HepG2 (cell line): ENCODE results near the gene TUFM. TPM values are rescaled to one million over a fixed set of nuclear protein-coding genes. Genes with fewer than 3 reads are reported as not detected.

Experiments
- GTF2F1 ChIP-seq: fragments of 150-350 bp; IDR thresholded peaks from 2 replicates; pipeline ENCODE4 v1.6.1; 2014; ENCODE audit warnings: low read length
- HES4 ChIP-seq: sonication (generic); formaldehyde crosslinking; IDR thresholded peaks from 2 replicates; pipeline ENCODE4 v1.9.0; 2021; ENCODE audit warnings: mild to moderate bottlenecking, missing genetic modification reagents, borderline replicate concordance
- HNRNPK ChIP-seq: fragments of 200-400 bp; formaldehyde crosslinking; IDR thresholded peaks from 2 replicates; pipeline ENCODE4 v1.6.1; 2018; ENCODE audit warnings: low read length, low read depth, moderate library complexity, mild to moderate bottlenecking; ENCODE audit not compliant: poor library complexity, severe bottlenecking
- HNRNPLL ChIP-seq: fragments of 200-400 bp; formaldehyde crosslinking; IDR thresholded peaks from 2 replicates; pipeline ENCODE4 v1.6.1; 2017; ENCODE audit warnings: mild to moderate bottlenecking, low read depth, low read length; ENCODE audit not compliant: poor library complexity, severe bottlenecking
- KDM5B ChIP-seq: sonication (generic); formaldehyde crosslinking; IDR thresholded peaks from 2 replicates; pipeline ENCODE4 v1.4.0; 2020; ENCODE audit warnings: missing genetic modification reagents, mild to moderate bottlenecking, borderline replicate concordance
- RFXAP ChIP-seq: sonication (generic); formaldehyde crosslinking; IDR thresholded peaks from 2 replicates; pipeline ENCODE4 v1.4.0; 2020; ENCODE audit warnings: missing genetic modification reagents, borderline replicate concordance
- SCMH1 ChIP-seq: sonication (generic); formaldehyde crosslinking; IDR thresholded peaks from 2 replicates; pipeline ENCODE4 v1.9.0; 2021; ENCODE audit warnings: missing genetic modification reagents, mild to moderate bottlenecking, borderline replicate concordance
- SMAD1 ChIP-seq: sonication (generic); formaldehyde crosslinking; IDR thresholded peaks from 2 replicates; pipeline ENCODE4 v1.4.0; 2020; ENCODE audit warnings: missing genetic modification reagents, low read depth, mild to moderate bottlenecking, borderline replicate concordance
- TBP ChIP-seq: sonication (generic); formaldehyde crosslinking; IDR thresholded peaks from 2 replicates; pipeline ENCODE4 v1.5.0; 2020; ENCODE audit warnings: missing genetic modification reagents
- ZFP90 ChIP-seq: sonication (generic); formaldehyde crosslinking; IDR thresholded peaks from 2 replicates; pipeline ENCODE4 v1.8.0; 2022; ENCODE audit warnings: missing genetic modification reagents, mild to moderate bottlenecking, inconsistent platforms, borderline replicate concordance
- ZKSCAN1 ChIP-seq: fragments of 150-350 bp; IDR thresholded peaks from 2 replicates; pipeline ENCODE4 v1.6.1; 2014; ENCODE audit warnings: low read length
- ZNF292 ChIP-seq: sonication (generic); formaldehyde crosslinking; IDR thresholded peaks from 2 replicates; pipeline ENCODE4 v1.8.1; 2022; ENCODE audit warnings: mild to moderate bottlenecking, low read depth, missing genetic modification reagents, borderline replicate concordance
- ZNF33A ChIP-seq: sonication (generic); formaldehyde crosslinking; IDR thresholded peaks from 2 replicates; pipeline ENCODE4 v1.5.1; 2020; ENCODE audit warnings: missing genetic modification reagents, mild to moderate bottlenecking, moderate library complexity, borderline replicate concordance
- ZNF530 ChIP-seq: sonication (generic); formaldehyde crosslinking; IDR thresholded peaks from 2 replicates; pipeline ENCODE4 v1.5.0; 2020; ENCODE audit warnings: low read depth, mild to moderate bottlenecking, missing genetic modification reagents
- ZNF562 ChIP-seq: sonication (generic); formaldehyde crosslinking; IDR thresholded peaks from 2 replicates; pipeline ENCODE4 v1.8.0; 2022; ENCODE audit warnings: missing genetic modification reagents, borderline replicate concordance
- ZNF747 ChIP-seq: sonication (generic); formaldehyde crosslinking; IDR thresholded peaks from 2 replicates; pipeline ENCODE4 v1.8.1; 2023; ENCODE audit warnings: missing genetic modification reagents, mild to moderate bottlenecking, borderline replicate concordance
- ZNF766 ChIP-seq: sonication (generic); formaldehyde crosslinking; IDR thresholded peaks from 2 replicates; pipeline ENCODE4 v1.5.0; 2020; ENCODE audit warnings: missing genetic modification reagents, borderline replicate concordance
- polyA plus RNA-seq, 8 experiments: library from polyadenylated mRNA; depleted of rRNA in 3 of 8; stranded (reverse) in 7 of 8; unstranded in 1 of 8; fragments of >200 nt; fragmentation: Illumina TruSeq in 4 of 8; extraction: Trizol in 4 of 8; gene quantifications; 2 replicates each; pipeline versions ENCODE4 v1.2.1 to v1.2.3, GENCODE V29; 2011 to 2016; ENCODE audit warnings: low read depth in 4 of 8, missing spikeins in 1 of 8, mixed read lengths in 1 of 8; ENCODE audit not compliant: insufficient read depth in 1 of 8
- total RNA-seq, 5 experiments: library from RNA; depleted of rRNA; stranded (reverse); fragments of >200 nt; fragmentation: Illumina TruSeq; extraction: Trizol; gene quantifications; 2 replicates each; pipeline ENCODE4 v1.2.3, GENCODE V29; 2016; ENCODE audit warnings: low read depth in 1 of 5
- TF ChIP-seq, protein P1 (sequence below): sonication (generic); formaldehyde crosslinking; IDR thresholded peaks from 2 replicates; pipeline ENCODE4 v1.8.0; 2023; ENCODE audit warnings: mild to moderate bottlenecking, missing genetic modification reagents
- TF ChIP-seq, protein P2 (sequence below): sonication (generic); formaldehyde crosslinking; IDR thresholded peaks from 2 replicates; pipeline ENCODE4 v1.5.1; 2020; ENCODE audit warnings: mild to moderate bottlenecking, moderate library complexity, missing genetic modification reagents
- TF ChIP-seq, protein P3 (sequence below): IDR thresholded peaks from 2 replicates; pipeline ENCODE4 v1.6.1; 2016; ENCODE audit warnings: missing compliant biosample characterization, missing genetic modification reagents, borderline replicate concordance
- TF ChIP-seq, protein P4 (sequence below): sonication (generic); formaldehyde crosslinking; IDR thresholded peaks from 2 replicates; pipeline ENCODE4 v1.4.0; 2020; ENCODE audit warnings: missing genetic modification reagents, mild to moderate bottlenecking, borderline replicate concordance
- TF ChIP-seq, protein P5 (sequence below): sonication (generic); formaldehyde crosslinking; IDR thresholded peaks from 2 replicates; pipeline ENCODE4 v1.4.0; 2020; ENCODE audit warnings: missing genetic modification reagents

The TUFM gene
- total and polyA plus RNA-seq, 2 of the 13 experiments (the other 11 are each of a cell fraction or from before 2014, with no cell fraction given), result 206 to 298 TPM

DNA sequence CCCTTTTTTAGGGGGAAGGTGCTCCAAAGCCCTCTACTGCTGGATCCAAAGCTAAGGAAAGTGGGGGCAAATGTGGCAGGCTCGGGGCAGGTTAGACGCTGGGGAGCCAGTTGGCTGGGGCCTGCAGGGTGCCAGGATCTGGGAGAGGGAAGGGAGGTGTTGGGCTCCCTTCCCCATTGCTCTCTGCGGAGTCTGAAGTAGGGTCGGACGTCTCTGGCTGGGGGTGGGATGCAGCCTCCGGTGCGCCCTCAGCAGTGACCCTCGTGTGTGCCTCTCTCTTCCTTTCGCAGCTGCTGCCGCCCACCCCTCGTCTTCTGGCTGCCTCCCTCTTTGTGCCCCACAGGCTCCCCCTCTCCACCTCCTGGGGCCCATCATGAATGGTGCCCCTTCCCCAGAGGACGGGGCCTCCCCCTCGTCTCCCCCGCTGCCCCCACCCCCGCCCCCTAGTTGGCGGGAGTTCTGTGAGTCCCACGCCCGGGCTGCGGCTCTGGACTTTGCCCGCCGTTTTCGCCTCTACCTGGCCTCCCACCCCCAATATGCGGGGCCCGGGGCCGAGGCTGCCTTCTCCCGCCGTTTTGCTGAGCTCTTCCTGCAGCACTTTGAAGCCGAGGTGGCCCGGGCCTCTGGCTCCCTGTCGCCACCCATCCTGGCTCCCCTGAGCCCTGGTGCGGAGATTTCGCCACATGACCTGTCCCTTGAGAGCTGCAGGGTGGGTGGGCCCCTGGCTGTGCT lies 19.7 kb upstream of the TUFM start (continued):
- TF ChIP-seq HNRNPLL, result no peak
- 0 out of 2 replicates have a peak, but pooled peaks have one; percentile 42 for TF ChIP-seq ZFP90
- TF ChIP-seq, protein P1, sequence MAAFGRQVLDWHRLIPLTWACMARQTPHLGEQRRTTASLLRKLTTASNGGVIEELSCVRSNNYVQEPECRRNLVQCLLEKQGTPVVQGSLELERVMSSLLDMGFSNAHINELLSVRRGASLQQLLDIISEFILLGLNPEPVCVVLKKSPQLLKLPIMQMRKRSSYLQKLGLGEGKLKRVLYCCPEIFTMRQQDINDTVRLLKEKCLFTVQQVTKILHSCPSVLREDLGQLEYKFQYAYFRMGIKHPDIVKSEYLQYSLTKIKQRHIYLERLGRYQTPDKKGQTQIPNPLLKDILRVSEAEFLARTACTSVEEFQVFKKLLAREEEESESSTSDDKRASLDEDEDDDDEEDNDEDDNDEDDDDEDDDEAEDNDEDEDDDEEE (CRISPR knock-in tag), result no peak
- 0 out of 2 replicates have a peak, but pooled peaks have one; percentile 4 for TF ChIP-seq RFXAP (CRISPR knock-in tag)
- TF ChIP-seq GTF2F1, result no peak
- TF ChIP-seq, protein P2, sequence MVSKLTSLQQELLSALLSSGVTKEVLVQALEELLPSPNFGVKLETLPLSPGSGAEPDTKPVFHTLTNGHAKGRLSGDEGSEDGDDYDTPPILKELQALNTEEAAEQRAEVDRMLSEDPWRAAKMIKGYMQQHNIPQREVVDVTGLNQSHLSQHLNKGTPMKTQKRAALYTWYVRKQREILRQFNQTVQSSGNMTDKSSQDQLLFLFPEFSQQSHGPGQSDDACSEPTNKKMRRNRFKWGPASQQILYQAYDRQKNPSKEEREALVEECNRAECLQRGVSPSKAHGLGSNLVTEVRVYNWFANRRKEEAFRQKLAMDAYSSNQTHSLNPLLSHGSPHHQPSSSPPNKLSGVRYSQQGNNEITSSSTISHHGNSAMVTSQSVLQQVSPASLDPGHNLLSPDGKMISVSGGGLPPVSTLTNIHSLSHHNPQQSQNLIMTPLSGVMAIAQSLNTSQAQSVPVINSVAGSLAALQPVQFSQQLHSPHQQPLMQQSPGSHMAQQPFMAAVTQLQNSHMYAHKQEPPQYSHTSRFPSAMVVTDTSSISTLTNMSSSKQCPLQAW (CRISPR knock-in tag), result peak; percentile 73; the same call in 1 of the 2 replicates
- TF ChIP-seq ZNF747 (CRISPR knock-in tag), result 0 out of 2 replicates have a peak, but pooled peaks have one; percentile 21
- TF ChIP-seq SCMH1 (CRISPR knock-in tag), result no peak
- TF ChIP-seq SMAD1 (CRISPR knock-in tag), result no peak
- TF ChIP-seq TBP, result no peak
- TF ChIP-seq ZNF766 (CRISPR knock-in tag), result 0 out of 2 replicates have a peak, but pooled peaks have one; percentile 27
- TF ChIP-seq HNRNPK, result no peak
- TF ChIP-seq ZNF292, result peak; percentile 33; the same call in 1 of the 2 replicates
- TF ChIP-seq KDM5B, result no peak; the same call in 1 of the 2 replicates
- no peak for TF ChIP-seq ZNF33A
- TF ChIP-seq, protein P3, sequence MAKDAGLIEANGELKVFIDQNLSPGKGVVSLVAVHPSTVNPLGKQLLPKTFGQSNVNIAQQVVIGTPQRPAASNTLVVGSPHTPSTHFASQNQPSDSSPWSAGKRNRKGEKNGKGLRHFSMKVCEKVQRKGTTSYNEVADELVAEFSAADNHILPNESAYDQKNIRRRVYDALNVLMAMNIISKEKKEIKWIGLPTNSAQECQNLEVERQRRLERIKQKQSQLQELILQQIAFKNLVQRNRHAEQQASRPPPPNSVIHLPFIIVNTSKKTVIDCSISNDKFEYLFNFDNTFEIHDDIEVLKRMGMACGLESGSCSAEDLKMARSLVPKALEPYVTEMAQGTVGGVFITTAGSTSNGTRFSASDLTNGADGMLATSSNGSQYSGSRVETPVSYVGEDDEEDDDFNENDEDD, result peak; percentile 91
- TF ChIP-seq, protein P4, sequence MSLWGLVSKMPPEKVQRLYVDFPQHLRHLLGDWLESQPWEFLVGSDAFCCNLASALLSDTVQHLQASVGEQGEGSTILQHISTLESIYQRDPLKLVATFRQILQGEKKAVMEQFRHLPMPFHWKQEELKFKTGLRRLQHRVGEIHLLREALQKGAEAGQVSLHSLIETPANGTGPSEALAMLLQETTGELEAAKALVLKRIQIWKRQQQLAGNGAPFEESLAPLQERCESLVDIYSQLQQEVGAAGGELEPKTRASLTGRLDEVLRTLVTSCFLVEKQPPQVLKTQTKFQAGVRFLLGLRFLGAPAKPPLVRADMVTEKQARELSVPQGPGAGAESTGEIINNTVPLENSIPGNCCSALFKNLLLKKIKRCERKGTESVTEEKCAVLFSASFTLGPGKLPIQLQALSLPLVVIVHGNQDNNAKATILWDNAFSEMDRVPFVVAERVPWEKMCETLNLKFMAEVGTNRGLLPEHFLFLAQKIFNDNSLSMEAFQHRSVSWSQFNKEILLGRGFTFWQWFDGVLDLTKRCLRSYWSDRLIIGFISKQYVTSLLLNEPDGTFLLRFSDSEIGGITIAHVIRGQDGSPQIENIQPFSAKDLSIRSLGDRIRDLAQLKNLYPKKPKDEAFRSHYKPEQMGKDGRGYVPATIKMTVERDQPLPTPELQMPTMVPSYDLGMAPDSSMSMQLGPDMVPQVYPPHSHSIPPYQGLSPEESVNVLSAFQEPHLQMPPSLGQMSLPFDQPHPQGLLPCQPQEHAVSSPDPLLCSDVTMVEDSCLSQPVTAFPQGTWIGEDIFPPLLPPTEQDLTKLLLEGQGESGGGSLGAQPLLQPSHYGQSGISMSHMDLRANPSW (CRISPR knock-in tag), result no peak
- no peak for TF ChIP-seq ZNF562
- no peak for TF ChIP-seq HES4 (CRISPR knock-in tag)
- TF ChIP-seq ZKSCAN1, result no peak
- TF ChIP-seq ZNF530 (CRISPR knock-in tag), result no peak
- TF ChIP-seq, protein P5, sequence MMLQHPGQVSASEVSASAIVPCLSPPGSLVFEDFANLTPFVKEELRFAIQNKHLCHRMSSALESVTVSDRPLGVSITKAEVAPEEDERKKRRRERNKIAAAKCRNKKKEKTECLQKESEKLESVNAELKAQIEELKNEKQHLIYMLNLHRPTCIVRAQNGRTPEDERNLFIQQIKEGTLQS (CRISPR knock-in tag), result no peak
